SK-N-SH (cell line): ENCODE results near the gene SEPTIN12. TPM values are rescaled to one million over a fixed set of nuclear protein-coding genes. Genes with fewer than 3 reads are reported as not detected.

ENCODE experiments used
- CTCF ChIA-PET: fragments of 300-600, 350-600 bp; formaldehyde crosslinking; extraction: SDS; loops from one replicate; lab custom pipeline; 2021; lab: Yijun Ruan, JAX
- POLR2A ChIA-PET: fragments of 350-600 bp; sonication (Branson Sonifier 250); formaldehyde crosslinking; extraction: SDS; loops from one replicate; lab custom pipeline; 2020; ENCODE audit warnings: antibody characterized with exemption, inconsistent platforms; lab: Yijun Ruan, JAX
- DNase-seq: peaks from one replicate; pipeline ENCODE4 v3.0.0; 2012
- H2AFZ ChIP-seq: fragments of 200-600 bp; sonication (generic); 2 replicates; pipeline ENCODE4 v1.8.1; 2016; ENCODE audit warnings: antibody characterized with exemption, mild to moderate bottlenecking, low read depth
- H3F3A ChIP-seq: fragments of 200-600 bp; sonication (generic); replicated peaks from 2 replicates; pipeline ENCODE3; 2016; ENCODE audit warnings: antibody characterized with exemption, mild to moderate bottlenecking; ENCODE audit not compliant: insufficient read depth
- H3K27ac ChIP-seq, 2 experiments: fragments of 200-500 bp in 1 of 2; fragments of 200-600 bp in 1 of 2; sonication (Bioruptor generic) in 1 of 2; sonication (generic), shearing (Covaris generic) in 1 of 2; 2 replicates each; pipeline versions ENCODE4 v1.5.1 to v1.6.1; 2014 to 2016; ENCODE audit warnings: low read depth in 2 of 2, inconsistent platforms in 1 of 2, low read length in 1 of 2, mild to moderate bottlenecking in 1 of 2, mixed read lengths in 1 of 2
- H3K27me3 ChIP-seq: fragments of 200-600 bp; sonication (generic), shearing (Covaris generic); 2 replicates; pipeline ENCODE4 v1.6.1; 2016; ENCODE audit warnings: mixed run types; ENCODE audit not compliant: insufficient read depth
- H3K36me3 ChIP-seq, 2 experiments: fragments of 200-500 bp in 1 of 2; fragments of 200-600 bp in 1 of 2; sonication (Bioruptor generic) in 1 of 2; sonication (generic) in 1 of 2; replicated peaks in 1 of 2; 2 replicates each; pipeline versions ENCODE3 to v1.5.1; 2014 to 2016; ENCODE audit warnings: low read length in 1 of 2, mild to moderate bottlenecking in 1 of 2; ENCODE audit not compliant: insufficient read depth in 2 of 2, control insufficient read depth in 1 of 2
- H3K4me1 ChIP-seq, 2 experiments: fragments of 200-500 bp in 1 of 2; fragments of 200-600 bp in 1 of 2; sonication (Bioruptor generic) in 1 of 2; sonication (generic), shearing (Covaris generic) in 1 of 2; 2 replicates each; pipeline versions ENCODE4 v1.5.1 to v1.6.1; 2014 to 2016; ENCODE audit warnings: low read depth in 1 of 2, low read length in 1 of 2, mixed run types in 1 of 2; ENCODE audit not compliant: insufficient read depth in 2 of 2, control insufficient read depth in 1 of 2
- H3K4me2 ChIP-seq: fragments of 200-600 bp; sonication (generic), shearing (Covaris generic); 2 replicates; pipeline ENCODE4 v1.6.1; 2017; ENCODE audit warnings: mixed run types
- H3K4me3 ChIP-seq, 2 experiments: fragments of 200-500 bp in 1 of 2; fragments of 200-600 bp in 1 of 2; sonication (Bioruptor generic) in 1 of 2; sonication (generic), shearing (Covaris generic) in 1 of 2; 2 replicates each; pipeline versions ENCODE4 v1.5.1 to v1.8.1; 2014 to 2016; ENCODE audit warnings: low read depth in 2 of 2, inconsistent platforms in 1 of 2, low read length in 1 of 2, mild to moderate bottlenecking in 1 of 2, mixed read lengths in 1 of 2, moderate library complexity in 1 of 2
- H3K79me2 ChIP-seq: fragments of 200-600 bp; sonication (generic); 2 replicates; pipeline ENCODE4 v1.8.1; 2017; ENCODE audit warnings: mild to moderate bottlenecking; ENCODE audit not compliant: insufficient read depth
- H3K9ac ChIP-seq: fragments of 200-600 bp; sonication (generic); 2 replicates; pipeline ENCODE4 v1.6.1; 2017; ENCODE audit warnings: mixed run types
- H3K9me2 ChIP-seq: fragments of 200-600 bp; sonication (generic); 2 replicates; pipeline ENCODE4 v1.6.1; 2017; ENCODE audit warnings: mixed run types
- H3K9me3 ChIP-seq: fragments of 200-600 bp; sonication (generic); 2 replicates; pipeline ENCODE4 v1.6.1; 2017; ENCODE audit warnings: mixed run types, mild to moderate bottlenecking, moderate library complexity
- H4K20me1 ChIP-seq: fragments of 200-600 bp; sonication (generic); 2 replicates; pipeline ENCODE4 v1.6.1; 2017; ENCODE audit warnings: mild to moderate bottlenecking, mixed run types; ENCODE audit not compliant: insufficient read depth
- CTCF ChIP-seq: fragments of 200-600 bp; sonication (generic); IDR thresholded peaks from 2 replicates; pipeline ENCODE4 v1.6.1; 2017; ENCODE audit warnings: antibody characterized with exemption, mild to moderate bottlenecking, moderate library complexity
- GABPA ChIP-seq: IDR thresholded peaks from 2 replicates; pipeline ENCODE4 v1.4.0; 2012; ENCODE audit warnings: low read depth, mild to moderate bottlenecking
- JUND ChIP-seq: IDR thresholded peaks from 2 replicates; pipeline ENCODE4 v1.4.0; 2012
- MEF2A ChIP-seq: IDR thresholded peaks from 2 replicates; pipeline ENCODE4 v1.4.0; 2012; ENCODE audit warnings: low read depth, borderline replicate concordance
- NFIC ChIP-seq: IDR thresholded peaks from 2 replicates; pipeline ENCODE4 v1.4.0; 2012; ENCODE audit warnings: borderline replicate concordance
- PBX3 ChIP-seq: IDR thresholded peaks from 2 replicates; pipeline ENCODE4; 2012
- RCOR1 ChIP-seq: fragments of 150-350 bp; IDR thresholded peaks from 2 replicates; pipeline ENCODE4 v1.6.1; 2017; ENCODE audit warnings: antibody characterized with exemption, low read length
- RFX5 ChIP-seq: IDR thresholded peaks from 2 replicates; pipeline ENCODE4 v1.6.1; 2012; ENCODE audit warnings: mild to moderate bottlenecking, improper control_type of control experiment, low read length
- SIN3A ChIP-seq: IDR thresholded peaks from 2 replicates; pipeline ENCODE4 v1.6.1; 2012; ENCODE audit warnings: low read depth, mild to moderate bottlenecking, low read length, moderate library complexity, borderline replicate concordance
- TEAD4 ChIP-seq: IDR thresholded peaks from 2 replicates; pipeline ENCODE4 v1.4.0; 2012; ENCODE audit warnings: mild to moderate bottlenecking, borderline replicate concordance; ENCODE audit not compliant: insufficient read depth
- USF2 ChIP-seq: fragments of 150-350 bp; IDR thresholded peaks from 2 replicates; pipeline ENCODE4 v1.6.1; 2017; ENCODE audit warnings: antibody characterized with exemption, low read length, low read depth, borderline replicate concordance
- ZBTB33 ChIP-seq: IDR thresholded peaks from 2 replicates; pipeline ENCODE4 v1.4.0; 2012; ENCODE audit warnings: low read depth, borderline replicate concordance
- WGBS: methylation state at CpG from one replicate; pipeline ENCODE4 v1.1.6; 2017; ENCODE audit warnings: low lambda C conversion rate; 5-methylcytosine and 5-hydroxymethylcytosine counted together
- polyA plus RNA-seq, 3 experiments: library from polyadenylated mRNA; depleted of rRNA; stranded (reverse); fragments of >200 nt; gene quantifications; 2 replicates each; pipeline ENCODE4 v1.2.3, GENCODE V29; 2012

The SEPTIN12 gene
- polyA plus RNA-seq, 1 of the 3 experiments (the other 2 are of a cell fraction) = 0.07 TPM

- H3K27me3 ChIP-seq = no peaks in the 10 kb centered on the region
- DNase-seq = no peak
Observed at GRCh38 chr16:4803401-4803844, 15.3 kb upstream of the SEPTIN12 start.

More at GRCh38 chr16:4803401-4803844, 15.3 kb upstream of the SEPTIN12 start:
- no peaks in the 10 kb centered on the region for H3K9me3 ChIP-seq
- H3K4me1 ChIP-seq = peaks cover 0 to 18% of the 10 kb centered on the region in 2 experiments; a peak in 3 of 4 replicates
- H2AFZ ChIP-seq = no peak overlapping the region; the same call in 1 of the 2 replicates
- H3K4me2 ChIP-seq = peak overlapping the region; percentile 95
- H3K9ac ChIP-seq = peak overlapping the region; percentile 64
- ChIA-PET CTCF (interaction anchor here (0.6 to 1.0 kb wide), 2 partner anchors 15 to 69 kb away, joined by 3 to 4 read pairs; partner anchors contain the start of genes ANKS3, DNAAF8 and SEPTIN12), POLR2A (interaction anchor here (0.6 to 2.1 kb wide), 6 partner anchors 15 to 69 kb away, joined by 3 to 9 read pairs (median 4); partner anchors contain the start of genes ANKS3, DNAAF8 and SEPTIN12)
- H3K27ac ChIP-seq = peak overlapping the region; percentile 57 to 93; a peak in 3 of 4 replicates
- no peaks in the 10 kb centered on the region for H3K9me2 ChIP-seq
- H3K79me2 ChIP-seq = 0 out of 2 replicates have a peak, but pooled peaks cover 7% of the 10 kb centered on the region
- WGBS = 60% methylated on average over 8 of the region's 8 CpGs
- H3K4me3 ChIP-seq = peak overlapping the region; percentile 83; a peak in 3 of 4 replicates
- no peak for TF ChIP-seq SIN3A
- no peak for TF ChIP-seq CTCF
- no peak for TF ChIP-seq RCOR1
- no peak for TF ChIP-seq MEF2A
- TF ChIP-seq USF2 = no peak
- TF ChIP-seq TEAD4 = no peak
- no peak for TF ChIP-seq GABPA
- TF ChIP-seq PBX3 = no peak
- no peak for TF ChIP-seq NFIC
- TF ChIP-seq ZBTB33 = no peak
- TF ChIP-seq RFX5 = no peak
- no peak for TF ChIP-seq JUND
- peaks cover 14 to 27% of the 10 kb centered on the region in 2 experiments for H3K36me3 ChIP-seq
- H4K20me1 ChIP-seq = no peaks in the 10 kb centered on the region
- H3F3A ChIP-seq = peaks cover 15% of the 10 kb centered on the region
